ENCODE results near the gene PEAK3.

DNA sequence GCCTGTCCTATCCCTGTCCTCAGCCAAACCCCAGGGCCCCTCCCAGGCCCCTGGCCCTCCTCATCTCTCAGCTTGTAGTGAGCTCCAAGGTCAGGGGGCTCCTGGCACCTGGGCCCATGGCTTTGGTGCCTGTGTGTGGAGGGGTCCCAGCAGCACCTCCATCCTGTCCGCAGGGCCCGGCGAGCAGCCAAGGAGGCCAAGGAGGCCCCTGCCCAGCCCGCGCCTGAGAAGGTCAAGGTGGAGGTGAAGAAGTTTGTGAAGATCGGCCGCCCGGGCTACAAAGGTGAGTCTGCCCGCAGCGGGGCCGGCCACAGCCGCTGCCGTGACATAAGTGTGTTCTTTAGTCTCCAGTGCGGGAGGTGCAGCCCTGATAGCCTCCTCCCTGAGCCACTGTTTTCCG lies 36.7 kb downstream of the PEAK3 start:
- TF ChIP-seq, protein P1, sequence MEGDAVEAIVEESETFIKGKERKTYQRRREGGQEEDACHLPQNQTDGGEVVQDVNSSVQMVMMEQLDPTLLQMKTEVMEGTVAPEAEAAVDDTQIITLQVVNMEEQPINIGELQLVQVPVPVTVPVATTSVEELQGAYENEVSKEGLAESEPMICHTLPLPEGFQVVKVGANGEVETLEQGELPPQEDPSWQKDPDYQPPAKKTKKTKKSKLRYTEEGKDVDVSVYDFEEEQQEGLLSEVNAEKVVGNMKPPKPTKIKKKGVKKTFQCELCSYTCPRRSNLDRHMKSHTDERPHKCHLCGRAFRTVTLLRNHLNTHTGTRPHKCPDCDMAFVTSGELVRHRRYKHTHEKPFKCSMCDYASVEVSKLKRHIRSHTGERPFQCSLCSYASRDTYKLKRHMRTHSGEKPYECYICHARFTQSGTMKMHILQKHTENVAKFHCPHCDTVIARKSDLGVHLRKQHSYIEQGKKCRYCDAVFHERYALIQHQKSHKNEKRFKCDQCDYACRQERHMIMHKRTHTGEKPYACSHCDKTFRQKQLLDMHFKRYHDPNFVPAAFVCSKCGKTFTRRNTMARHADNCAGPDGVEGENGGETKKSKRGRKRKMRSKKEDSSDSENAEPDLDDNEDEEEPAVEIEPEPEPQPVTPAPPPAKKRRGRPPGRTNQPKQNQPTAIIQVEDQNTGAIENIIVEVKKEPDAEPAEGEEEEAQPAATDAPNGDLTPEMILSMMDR (IDR thresholded peaks at IDR 0.05), result no peak
- TF ChIP-seq TAF1 (IDR thresholded peaks at IDR 0.05; ENCODE audit: borderline replicate concordance, low read depth, low read length) (no peak), EP300 (IDR thresholded peaks at IDR 0.05; ENCODE audit: borderline replicate concordance in 1 of 2, low read depth in 1 of 2, low read length in 1 of 2) (no peak), GABPA (IDR thresholded peaks at IDR 0.05; ENCODE audit: low read depth) (no peak), FOXM1 (IDR thresholded peaks at IDR 0.05; ENCODE audit: low read depth) (no peak), POLR2AphosphoS5 (IDR thresholded peaks at IDR 0.05; ENCODE audit: low read depth, low read length) (no peak), TEAD4 (IDR thresholded peaks at IDR 0.05; ENCODE audit: borderline replicate concordance, insufficient read depth) (no peak)
- TF ChIP-seq, protein P2, sequence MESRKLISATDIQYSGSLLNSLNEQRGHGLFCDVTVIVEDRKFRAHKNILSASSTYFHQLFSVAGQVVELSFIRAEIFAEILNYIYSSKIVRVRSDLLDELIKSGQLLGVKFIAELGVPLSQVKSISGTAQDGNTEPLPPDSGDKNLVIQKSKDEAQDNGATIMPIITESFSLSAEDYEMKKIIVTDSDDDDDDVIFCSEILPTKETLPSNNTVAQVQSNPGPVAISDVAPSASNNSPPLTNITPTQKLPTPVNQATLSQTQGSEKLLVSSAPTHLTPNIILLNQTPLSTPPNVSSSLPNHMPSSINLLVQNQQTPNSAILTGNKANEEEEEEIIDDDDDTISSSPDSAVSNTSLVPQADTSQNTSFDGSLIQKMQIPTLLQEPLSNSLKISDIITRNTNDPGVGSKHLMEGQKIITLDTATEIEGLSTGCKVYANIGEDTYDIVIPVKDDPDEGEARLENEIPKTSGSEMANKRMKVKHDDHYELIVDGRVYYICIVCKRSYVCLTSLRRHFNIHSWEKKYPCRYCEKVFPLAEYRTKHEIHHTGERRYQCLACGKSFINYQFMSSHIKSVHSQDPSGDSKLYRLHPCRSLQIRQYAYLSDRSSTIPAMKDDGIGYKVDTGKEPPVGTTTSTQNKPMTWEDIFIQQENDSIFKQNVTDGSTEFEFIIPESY (IDR thresholded peaks at IDR 0.05; ENCODE audit: borderline replicate concordance, low read depth), result no peak
- TF ChIP-seq, protein P3, sequence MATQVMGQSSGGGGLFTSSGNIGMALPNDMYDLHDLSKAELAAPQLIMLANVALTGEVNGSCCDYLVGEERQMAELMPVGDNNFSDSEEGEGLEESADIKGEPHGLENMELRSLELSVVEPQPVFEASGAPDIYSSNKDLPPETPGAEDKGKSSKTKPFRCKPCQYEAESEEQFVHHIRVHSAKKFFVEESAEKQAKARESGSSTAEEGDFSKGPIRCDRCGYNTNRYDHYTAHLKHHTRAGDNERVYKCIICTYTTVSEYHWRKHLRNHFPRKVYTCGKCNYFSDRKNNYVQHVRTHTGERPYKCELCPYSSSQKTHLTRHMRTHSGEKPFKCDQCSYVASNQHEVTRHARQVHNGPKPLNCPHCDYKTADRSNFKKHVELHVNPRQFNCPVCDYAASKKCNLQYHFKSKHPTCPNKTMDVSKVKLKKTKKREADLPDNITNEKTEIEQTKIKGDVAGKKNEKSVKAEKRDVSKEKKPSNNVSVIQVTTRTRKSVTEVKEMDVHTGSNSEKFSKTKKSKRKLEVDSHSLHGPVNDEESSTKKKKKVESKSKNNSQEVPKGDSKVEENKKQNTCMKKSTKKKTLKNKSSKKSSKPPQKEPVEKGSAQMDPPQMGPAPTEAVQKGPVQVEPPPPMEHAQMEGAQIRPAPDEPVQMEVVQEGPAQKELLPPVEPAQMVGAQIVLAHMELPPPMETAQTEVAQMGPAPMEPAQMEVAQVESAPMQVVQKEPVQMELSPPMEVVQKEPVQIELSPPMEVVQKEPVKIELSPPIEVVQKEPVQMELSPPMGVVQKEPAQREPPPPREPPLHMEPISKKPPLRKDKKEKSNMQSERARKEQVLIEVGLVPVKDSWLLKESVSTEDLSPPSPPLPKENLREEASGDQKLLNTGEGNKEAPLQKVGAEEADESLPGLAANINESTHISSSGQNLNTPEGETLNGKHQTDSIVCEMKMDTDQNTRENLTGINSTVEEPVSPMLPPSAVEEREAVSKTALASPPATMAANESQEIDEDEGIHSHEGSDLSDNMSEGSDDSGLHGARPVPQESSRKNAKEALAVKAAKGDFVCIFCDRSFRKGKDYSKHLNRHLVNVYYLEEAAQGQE (IDR thresholded peaks at IDR 0.05; ENCODE audit: low read depth, low read length), result no peak

Measured in SK-N-SH (cell line).